ENCODE measurements around the gene AFAP1L2. TPM values are rescaled to one million over a fixed set of nuclear protein-coding genes. Genes with fewer than 3 reads are reported as not detected.

The AFAP1L2 gene, protein sequence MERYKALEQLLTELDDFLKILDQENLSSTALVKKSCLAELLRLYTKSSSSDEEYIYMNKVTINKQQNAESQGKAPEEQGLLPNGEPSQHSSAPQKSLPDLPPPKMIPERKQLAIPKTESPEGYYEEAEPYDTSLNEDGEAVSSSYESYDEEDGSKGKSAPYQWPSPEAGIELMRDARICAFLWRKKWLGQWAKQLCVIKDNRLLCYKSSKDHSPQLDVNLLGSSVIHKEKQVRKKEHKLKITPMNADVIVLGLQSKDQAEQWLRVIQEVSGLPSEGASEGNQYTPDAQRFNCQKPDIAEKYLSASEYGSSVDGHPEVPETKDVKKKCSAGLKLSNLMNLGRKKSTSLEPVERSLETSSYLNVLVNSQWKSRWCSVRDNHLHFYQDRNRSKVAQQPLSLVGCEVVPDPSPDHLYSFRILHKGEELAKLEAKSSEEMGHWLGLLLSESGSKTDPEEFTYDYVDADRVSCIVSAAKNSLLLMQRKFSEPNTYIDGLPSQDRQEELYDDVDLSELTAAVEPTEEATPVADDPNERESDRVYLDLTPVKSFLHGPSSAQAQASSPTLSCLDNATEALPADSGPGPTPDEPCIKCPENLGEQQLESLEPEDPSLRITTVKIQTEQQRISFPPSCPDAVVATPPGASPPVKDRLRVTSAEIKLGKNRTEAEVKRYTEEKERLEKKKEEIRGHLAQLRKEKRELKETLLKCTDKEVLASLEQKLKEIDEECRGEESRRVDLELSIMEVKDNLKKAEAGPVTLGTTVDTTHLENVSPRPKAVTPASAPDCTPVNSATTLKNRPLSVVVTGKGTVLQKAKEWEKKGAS
- total RNA-seq: 6.5 and 6.9 TPM in 2 replicates

DNA sequence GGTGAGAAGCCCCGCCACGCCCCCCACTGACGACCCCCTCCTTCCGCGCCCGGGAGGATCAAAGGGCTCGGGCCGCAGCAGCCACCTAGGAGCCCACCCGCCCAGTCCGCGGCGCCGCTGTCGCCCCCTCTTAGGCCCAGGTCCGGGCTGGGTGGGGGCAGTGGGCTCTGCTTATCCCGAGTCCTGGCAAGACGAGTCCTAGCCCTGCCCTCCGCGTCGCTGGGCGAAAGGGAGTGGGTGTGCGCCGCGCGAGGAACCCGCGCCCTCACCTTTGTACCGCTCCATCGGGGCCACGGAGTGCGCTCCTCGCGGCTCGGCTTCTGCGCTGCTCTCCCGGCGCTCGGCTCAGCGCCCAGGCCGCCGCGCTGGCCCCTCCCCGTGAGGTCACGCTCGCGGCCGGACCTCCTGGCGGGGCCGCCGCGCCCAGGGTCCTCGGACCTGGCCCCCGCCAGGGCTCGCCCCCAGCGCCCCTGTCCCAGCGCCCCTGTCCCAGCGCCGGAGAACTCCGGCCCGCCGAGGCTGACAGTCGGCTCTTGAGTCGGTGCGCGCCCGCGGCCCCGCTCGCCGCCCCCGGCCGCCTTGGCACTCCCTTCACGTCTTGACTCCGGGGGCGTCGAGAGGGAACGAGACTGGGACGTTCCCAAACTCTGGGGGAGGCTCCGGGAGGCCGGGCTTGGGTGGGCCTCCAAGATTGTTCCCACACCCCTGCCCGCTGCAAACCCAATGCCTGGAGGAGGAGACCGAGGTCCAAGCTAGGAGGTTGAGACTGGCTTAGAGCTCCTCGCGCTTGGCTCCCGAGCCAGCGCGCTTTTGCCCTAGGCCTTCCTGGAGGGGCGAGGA is at the start of gene AFAP1L2:
Gene AFAP1L2 (minus strand): TSS at position 332 of the 840 bp plus-strand sequence. CDS start 47 bp downstream, at position 285.

Other genes with a start within 250 kb of the AFAP1L2 start
- 11.0 and 26.1 TPM in 2 replicates for gene CCDC186, start 230.3 kb downstream of the AFAP1L2 start, total RNA-seq
- gene TDRD1, start 225.1 kb downstream of the AFAP1L2 start, total RNA-seq: not detected in 2 replicates
- gene VWA2, start 165.2 kb downstream of the AFAP1L2 start, total RNA-seq: not detected in 2 replicates

All from bladder microvascular endothelial cell (primary cell).